NCI-H510A treated with DMSO at 0.1 percent for 48 hours (cell line): ENCODE measurements around the gene SMAD3.

ENCODE experiments used
- DNase-seq: peaks from one replicate; lab custom pipeline; 2025; lab: John Stamatoyannopoulos, UW

SMAD3 gene

DNA sequence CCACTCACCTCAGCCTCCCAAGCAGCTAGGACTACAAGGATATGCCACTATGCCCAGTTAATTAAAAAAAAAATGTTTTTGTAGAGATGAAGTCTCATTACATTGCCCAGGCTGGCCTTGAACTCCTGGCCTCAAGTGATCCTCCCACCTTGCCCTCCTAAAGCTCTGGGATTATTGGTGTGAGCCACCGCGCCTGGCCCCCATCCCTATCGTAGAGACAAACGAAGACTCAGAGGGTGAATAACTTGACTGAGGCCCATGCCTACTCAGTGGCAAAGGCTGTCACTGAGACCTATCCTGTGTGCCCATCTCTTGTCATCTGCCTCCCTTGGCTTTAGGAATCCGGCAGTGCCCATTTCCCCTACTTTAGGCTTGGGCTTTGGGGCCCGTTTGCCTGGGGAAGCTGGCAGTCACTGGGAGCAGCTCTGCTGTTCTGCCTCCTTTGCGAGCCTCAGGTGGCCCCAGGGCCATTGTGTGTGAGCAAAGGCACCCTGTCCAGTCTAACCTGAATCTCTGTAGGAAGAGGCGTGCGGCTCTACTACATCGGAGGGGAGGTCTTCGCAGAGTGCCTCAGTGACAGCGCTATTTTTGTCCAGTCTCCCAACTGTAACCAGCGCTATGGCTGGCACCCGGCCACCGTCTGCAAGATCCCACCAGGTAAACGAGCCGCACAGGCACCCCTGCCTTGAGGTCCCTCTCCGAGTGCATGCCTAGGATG is 119.0 kb downstream of the SMAD3 start:
- no peak for DNase-seq

DNA sequence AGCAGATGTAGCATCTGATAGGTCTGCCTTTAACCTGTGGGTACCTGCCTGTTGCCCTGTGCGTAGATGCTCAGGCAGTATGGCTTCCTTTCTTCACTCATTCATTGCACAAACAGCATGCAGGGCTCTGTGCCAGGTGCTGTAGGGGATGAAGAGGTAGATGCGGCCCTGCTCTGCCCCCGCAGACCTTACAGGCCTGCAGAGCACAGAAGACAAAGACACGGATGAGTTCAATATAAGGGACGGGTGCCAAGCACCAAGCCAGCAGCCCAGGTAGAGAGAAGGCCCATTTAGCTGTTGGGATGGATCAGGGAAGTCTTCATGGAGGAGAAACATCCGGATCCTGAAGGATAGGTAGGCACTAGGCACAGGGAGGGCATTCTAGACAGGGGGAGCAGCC is 119.6 kb downstream of the SMAD3 start:
- no peak for DNase-seq

DNA sequence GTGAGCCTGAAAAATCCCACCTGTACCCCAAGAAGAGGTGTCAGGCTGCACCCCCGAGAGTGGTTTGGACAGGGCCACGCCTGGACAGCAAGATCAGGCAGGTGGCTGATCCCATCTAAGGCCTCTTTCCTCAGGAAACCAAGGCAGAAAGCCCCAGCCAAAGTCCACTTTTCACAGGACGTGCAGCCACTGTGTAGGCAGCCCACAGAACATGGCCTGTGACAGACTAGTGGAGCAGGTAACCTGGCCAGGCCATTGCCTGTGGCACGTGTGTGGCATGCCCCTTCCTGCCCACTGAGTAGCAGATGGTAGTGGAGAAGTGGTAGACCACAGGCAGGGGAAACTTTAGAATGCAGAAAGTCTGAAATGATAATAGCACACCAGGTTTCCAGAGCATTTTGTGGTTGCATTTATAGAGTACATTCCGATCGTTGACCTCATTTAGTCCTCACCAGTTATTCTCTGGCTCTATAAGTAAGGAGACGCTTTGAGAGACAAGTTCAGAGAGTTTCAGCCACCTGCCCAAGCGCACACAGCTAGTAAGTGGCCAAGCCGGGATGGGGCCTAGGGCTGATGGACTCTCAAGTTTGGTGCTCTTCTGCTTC is 120.3 kb downstream of the SMAD3 start:
- DNase-seq, result no peak

DNA sequence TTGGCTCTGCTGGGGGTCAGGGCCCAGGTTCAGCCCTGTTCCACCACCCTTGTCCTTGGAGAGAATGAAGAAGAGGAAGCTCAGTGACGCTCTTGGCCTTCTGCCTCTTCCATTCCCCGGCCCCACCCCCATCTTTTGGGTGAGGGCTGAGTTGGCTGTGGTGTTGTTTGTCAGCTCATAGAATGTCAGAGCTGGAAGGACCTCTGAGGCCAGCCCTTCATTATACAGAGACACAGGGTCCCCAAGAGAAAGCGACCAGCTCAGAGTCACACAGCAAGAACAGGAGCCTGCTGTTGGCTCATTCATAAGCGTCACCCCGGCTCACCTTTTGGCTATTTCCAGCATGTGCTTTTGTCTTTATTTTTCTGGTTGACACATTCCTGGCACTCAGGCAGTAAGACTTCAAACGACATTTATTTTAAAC is 120.8 kb downstream of the SMAD3 start:
- no peak for DNase-seq

DNA sequence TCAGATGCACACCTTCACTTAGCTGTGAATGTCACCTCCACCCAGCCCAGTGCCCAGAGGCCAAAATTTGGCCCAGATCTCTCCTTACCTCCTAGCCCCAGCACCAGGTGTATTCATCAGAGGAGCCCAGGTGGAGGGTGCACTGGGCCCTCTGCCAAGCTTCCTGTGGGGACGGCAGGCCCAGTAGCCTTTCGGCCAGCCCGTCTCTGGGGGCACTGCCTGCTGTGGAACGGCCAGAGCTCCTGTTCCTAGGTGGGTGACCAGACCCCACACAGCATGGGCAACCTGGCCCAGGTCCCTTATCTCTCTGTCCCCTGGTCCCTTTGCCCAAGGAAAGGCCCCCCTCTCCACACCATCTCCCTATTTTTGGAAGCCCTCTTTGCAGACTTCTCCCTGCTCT is 121.3 kb downstream of the SMAD3 start:
- no peak for DNase-seq

DNA sequence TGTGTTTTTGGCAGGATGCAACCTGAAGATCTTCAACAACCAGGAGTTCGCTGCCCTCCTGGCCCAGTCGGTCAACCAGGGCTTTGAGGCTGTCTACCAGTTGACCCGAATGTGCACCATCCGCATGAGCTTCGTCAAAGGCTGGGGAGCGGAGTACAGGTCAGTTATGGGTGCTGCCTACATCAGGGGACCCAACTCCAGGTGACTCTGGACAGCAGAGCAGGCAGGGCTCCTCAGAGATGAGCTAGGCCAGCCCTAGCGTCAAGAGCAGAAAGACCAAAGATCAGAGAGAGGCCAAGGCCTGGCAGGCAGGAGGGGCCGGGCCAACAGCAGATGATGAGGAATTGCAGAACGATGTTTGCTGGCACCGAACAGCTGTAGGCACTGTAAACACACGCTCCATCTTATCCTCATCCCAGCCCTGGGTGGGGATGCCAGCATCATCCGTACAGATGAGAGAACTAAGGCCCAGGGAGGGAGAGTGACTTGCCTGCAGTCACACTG is 122.0 kb downstream of the SMAD3 start:
- DNase-seq, result no peak

DNA sequence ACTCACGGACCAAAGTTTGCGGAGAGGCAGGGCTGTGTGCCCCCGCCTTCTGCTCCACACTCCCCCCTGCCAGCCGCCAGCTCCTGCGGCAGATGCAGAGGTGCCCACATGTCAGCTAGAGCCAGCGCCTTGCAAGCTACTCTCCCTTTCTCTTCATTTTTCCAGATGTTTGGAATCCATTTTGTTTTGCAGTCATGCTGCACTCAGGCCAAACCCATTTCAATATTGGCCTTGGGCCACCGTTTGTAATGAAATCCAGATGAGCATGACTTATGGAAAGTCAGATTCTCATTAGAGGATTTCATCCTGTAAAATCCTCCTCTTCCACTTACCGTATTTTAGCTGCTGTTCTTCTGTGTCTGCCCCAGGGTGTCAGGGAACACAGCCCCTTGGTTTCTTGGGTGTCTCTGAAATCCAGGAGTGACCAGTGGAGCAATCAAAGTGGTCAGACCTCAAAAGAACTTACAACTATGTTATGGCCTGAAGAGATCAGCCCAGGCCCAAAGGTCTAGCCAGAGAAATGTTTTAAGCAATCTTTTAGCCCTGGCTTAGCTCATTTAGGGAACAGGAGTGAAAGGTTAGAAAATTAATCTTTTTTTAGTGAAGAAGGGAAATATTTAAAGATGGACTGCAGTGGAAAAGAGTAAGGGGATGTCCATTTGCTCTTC is 123.3 kb downstream of the SMAD3 start:
- DNase-seq, result no peak

DNA sequence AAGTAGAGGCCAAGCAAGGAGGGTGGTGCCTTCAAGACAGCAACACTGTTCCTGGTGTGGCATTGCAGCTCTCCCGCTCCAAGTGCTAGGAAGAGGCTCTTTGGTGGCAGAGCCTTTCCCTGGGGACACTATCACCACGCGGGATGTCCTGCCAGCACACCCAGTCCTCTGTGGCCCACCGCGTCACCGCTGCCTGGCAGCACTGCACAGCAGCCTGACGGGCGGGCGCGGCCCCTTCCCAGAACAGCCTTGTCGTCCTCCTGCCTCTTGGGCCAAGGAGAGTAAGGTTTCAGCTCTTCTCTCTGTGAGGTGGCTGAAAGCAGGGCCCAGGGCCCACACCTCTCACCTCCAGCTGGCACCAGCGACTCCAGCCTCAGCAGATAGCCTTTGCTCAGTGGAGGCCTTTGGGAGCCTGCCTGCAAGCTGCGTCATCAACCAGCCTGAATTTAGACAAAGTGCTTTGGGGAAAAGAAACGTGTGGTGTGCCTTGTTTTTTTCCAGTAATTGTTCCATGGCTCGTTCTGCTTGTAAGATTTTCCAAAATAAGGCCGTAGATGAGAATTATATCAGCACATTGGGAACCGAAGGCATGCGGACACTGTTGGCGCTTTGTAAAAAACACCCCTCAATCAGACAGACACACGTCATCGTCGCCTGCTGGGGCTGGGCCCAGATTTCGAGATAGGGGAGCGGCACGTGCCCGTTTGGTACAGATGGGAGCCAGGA is 124.1 kb downstream of the SMAD3 start:
- no peak for DNase-seq

DNA sequence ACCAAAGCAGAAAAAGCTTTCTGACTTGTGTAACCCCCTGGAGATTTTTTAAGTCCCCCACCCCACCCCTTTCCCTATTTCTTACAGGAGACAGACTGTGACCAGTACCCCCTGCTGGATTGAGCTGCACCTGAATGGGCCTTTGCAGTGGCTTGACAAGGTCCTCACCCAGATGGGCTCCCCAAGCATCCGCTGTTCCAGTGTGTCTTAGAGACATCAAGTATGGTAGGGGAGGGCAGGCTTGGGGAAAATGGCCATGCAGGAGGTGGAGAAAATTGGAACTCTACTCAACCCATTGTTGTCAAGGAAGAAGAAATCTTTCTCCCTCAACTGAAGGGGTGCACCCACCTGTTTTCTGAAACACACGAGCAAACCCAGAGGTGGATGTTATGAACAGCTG is 124.9 kb downstream of the SMAD3 start:
- no peak for DNase-seq

DNA sequence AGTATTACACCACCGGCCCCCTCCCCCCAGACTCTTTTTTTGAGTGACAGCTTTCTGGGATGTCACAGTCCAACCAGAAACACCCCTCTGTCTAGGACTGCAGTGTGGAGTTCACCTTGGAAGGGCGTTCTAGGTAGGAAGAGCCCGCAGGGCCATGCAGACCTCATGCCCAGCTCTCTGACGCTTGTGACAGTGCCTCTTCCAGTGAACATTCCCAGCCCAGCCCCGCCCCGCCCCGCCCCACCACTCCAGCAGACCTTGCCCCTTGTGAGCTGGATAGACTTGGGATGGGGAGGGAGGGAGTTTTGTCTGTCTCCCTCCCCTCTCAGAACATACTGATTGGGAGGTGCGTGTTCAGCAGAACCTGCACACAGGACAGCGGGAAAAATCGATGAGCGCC is 125.4 kb downstream of the SMAD3 start:
- no peak for DNase-seq

DNA sequence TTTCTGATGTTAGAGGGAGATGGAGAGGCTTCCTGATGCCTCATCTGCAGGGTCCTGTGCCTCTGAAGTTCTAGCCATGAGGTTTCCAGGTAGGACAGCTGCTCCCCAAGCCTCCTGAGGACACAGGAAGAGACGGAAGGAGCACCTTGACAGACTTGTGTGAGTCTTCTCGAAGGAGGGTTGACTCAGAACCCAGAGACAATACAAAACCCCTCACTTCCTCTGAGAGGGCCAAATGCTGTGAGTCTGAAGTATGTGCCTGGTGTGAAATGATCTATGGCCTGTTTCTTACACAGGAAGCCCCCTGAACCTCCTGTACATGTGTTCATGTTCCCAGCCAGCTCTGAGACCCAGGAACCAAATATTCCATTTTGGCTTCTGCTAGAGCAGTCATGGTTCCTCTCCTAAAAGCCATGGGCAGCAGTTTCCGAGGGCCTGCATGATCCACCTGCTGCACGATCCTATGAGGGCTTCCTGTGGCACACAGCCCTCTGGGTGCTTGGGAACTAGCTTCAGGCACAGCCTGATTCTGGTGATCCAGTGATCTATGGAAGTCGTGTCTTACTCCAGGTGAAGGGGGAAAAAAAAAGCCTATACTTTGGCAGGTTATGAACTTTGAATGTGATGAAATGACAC is 126.9 kb downstream of the SMAD3 start:
- DNase-seq, result no peak

DNA sequence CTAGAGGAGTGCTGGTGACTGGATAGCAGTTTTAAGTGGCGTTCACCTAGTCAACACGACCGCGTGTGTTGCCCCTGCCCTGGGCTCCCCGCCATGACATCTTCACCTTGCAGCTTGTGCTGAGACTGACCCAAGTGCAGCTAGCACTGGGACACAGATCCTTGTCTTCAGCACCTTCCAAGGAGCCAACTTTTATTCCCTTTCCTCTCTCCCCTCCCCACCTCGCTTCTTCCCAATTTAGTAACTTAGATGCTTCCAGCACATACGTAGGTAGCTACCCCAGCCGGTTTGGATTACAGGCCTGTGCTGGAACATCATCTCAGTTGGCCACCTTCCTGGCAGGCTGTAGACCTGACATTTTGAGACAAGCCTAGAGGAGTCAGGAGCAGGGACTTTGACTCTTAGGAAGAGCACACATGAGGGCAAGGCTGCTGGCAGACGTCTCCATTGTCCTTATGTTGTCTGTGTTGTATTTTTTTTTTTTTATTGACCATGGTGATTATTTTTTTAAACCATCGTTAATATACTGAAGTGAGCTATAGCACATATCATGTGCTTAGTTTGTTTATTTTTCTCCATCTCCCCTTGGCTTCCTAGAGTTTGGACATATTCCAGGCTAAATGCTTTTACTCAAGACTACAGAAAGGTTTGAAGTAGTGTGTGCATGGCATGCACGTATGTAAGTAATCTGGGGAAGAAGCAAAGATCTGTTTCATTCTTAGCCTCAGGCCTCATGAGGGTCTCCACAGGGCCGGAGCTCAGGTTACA is 128.0 kb downstream of the SMAD3 start:
- DNase-seq, result no peak

DNA sequence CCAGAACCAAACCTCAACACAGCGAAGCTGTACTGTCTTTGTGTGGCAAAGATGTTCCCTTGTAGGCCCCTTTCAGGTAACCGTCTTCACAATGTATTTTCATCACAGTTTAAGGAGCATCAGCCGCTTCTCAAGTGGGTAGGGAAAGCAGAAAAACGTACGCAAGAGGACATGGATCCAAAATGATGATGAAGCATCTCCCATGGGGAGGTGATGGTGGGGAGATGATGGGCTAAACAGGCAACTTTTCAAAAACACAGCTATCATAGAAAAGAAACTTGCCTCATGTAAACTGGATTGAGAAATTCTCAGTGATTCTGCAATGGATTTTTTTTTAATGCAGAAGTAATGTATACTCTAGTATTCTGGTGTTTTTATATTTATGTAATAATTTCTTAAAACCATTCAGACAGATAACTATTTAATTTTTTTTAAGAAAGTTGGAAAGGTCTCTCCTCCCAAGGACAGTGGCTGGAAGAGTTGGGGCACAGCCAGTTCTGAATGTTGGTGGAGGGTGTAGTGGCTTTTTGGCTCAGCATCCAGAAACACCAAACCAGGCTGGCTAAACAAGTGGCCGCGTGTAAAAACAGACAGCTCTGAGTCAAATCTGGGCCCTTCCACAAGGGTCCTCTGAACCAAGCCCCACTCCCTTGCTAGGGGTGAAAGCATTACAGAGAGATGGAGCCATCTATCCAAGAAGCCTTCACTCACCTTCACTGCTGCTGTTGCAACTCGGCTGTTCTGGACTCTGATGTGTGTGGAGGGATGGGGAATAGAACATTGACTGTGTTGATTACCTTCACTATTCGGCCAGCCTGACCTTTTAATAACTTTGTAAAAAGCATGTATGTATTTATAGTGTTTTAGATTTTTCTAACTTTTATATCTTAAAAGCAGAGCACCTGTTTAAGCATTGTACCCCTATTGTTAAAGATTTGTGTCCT is 129.0 kb downstream of the SMAD3 start:
- DNase-seq, result no peak

DNA sequence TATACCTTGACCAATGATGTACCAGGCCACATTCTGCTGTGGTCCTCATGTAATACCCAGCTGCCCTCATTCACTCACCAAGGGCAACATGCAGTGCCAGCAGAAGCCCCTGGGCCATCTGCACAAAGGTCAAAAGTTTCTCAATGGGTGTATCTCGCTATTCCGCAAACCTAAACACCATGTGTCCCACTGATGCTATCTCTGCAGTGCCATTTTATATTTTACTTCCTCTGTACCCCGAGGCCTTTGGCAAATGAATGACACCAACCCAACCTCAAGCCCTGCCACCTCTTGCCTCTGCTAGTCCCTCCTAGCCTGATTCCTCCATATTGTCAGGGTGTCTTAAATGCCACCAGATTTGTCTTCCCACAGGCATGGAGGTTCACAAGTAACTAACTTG is 129.9 kb downstream of the SMAD3 start:
- no peak for DNase-seq

DNA sequence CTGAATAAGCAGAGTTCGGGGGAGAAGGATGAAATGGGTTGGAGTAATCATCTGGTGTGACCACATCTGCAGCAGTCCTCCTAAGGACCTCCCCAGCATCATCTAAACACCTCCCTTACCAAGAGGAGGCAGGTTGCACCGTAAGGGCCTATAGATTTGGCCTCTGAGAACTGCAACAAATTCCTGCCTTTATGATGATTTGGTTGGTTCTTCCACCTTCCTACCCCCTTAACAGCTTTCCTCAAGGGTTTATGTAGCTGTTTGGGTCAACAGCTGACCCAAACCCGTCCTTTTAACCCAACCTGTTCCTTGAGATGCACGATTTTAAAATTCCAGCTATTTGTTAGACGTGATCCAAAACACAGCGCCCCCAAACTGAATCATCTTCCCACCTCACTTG is 130.8 kb downstream of the SMAD3 start:
- DNase-seq, result no peak

DNA sequence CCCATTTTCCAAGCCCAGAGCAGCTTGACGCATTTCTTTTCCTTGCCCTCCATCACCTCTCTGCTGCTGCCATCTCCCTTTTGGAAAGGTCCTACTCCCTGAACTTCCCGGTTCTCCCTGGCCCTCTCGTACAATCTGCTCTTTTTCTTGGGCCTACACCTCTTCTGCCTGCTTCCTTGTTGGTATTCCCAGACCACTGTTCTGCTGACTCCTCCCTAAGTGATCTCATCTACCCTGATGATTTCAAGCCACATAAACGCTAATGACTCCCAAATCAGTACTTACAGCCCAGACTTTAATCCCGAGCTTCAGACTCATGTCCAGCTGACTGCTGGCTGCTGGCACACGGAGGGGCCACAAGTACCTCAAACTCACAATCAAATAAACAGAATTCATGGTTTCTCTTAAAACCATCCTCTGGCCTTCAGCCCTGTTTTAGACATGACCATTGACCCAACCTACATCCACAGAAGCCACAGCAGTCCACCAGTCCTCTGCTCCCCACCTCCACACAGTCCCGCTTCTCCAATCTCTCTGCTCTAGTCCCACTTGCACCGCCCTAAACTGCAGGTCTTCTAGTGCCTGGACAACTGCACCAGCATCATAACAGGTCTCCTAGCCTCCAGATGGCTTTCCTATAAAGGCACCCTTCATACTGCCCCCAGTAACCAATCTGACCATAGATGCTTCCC is 131.4 kb downstream of the SMAD3 start:
- no peak for DNase-seq

DNA sequence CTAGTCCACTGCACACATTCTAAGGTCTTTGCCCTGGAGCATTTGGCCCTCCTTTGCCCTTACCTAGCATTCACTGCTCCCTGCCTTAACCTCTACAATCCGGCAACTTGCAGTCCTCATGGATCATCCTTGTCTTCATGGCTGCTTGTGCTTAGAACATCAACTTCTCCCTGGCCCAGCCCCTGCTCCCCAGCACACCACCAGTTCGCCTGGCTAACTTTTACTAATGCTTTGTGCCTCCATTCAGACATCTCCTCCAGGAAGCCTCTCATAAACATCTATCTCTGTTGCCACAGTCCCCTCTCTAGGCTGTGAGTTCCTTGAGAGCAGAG is 131.9 kb downstream of the SMAD3 start:
- DNase-seq, result no peak

DNA sequence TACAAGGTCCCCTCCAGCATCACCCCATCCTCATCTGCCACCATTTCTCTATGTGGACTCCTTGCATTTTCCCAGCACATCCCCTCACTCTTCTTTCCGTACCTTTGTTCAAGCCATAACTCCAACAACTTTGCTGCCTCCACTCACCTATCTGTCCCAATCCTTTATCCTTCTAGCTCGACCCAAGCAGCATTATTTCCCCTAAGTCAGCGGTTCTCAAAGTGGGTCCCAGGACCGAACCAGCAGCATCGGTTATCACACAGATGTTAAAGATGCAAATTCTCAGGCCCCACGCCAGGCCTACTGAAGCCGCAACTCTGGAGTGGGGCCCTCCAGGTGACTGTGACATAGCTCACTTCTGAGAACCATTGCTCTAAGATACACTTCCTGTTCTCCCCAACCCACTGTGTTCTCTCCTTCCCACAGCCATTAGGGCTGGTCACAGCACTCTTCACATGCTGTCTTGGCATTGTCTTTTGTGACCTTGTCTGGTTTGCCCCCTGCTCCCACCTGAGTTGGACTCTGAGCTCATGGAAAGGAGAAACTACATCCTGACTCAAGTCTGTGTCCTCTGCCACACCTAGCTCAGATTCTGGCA is 132.9 kb downstream of the SMAD3 start:
- no peak for DNase-seq

DNA sequence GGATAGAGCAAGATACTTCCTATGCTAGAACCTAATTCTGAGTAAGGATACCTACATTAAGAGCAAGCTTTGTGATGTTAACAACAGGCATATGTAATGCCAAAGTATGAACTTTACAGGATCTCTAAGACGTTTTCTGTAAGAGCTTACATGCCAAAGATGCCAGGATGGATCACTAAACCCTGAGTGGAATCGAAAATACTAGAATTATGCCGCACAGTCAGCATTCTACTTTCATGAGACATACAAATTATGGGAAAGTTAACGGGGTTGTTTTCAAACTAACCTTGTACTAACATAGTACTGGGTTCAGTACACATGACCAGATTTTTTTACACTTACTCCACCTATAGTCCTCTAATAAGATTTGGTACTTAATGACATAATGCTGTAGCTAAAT is 134.0 kb downstream of the SMAD3 start:
- no peak for DNase-seq
